Osteoblast (primary cell): ENCODE data around the gene POU2AF1. TPM values are rescaled to one million over a fixed set of nuclear protein-coding genes. Genes with fewer than 3 reads are reported as not detected.

Source experiments
- DNase-seq: peaks from one replicate; pipeline ENCODE4 v3.0.0; 2011; ENCODE audit warnings: low spot score, mixed read lengths; ENCODE audit not compliant: insufficient read length; ENCODE audit errors: missing footprints
- H2AFZ ChIP-seq: 2 replicates; pipeline ENCODE4 v1.6.0; 2011; ENCODE audit warnings: mild to moderate bottlenecking, low read length
- H3K27ac ChIP-seq: 2 replicates; pipeline ENCODE4 v1.5.1; 2011; ENCODE audit warnings: mild to moderate bottlenecking, low read depth, low read length, moderate library complexity
- H3K27me3 ChIP-seq: 2 replicates; pipeline ENCODE4 v1.6.0; 2012; ENCODE audit warnings: mild to moderate bottlenecking, control low read depth, inconsistent platforms, low read length, moderate library complexity; ENCODE audit not compliant: insufficient read depth
- H3K36me3 ChIP-seq: 2 replicates; pipeline ENCODE4 v1.5.1; 2011; ENCODE audit warnings: mild to moderate bottlenecking, low read length, control low read depth, moderate library complexity; ENCODE audit not compliant: insufficient read depth
- H3K4me1 ChIP-seq: 2 replicates; pipeline ENCODE4 v1.5.1; 2011; ENCODE audit warnings: mild to moderate bottlenecking, low read length, control low read depth, moderate library complexity; ENCODE audit not compliant: insufficient read depth
- H3K4me2 ChIP-seq: 2 replicates; pipeline ENCODE4 v1.6.0; 2011; ENCODE audit warnings: mild to moderate bottlenecking, low read length; ENCODE audit not compliant: insufficient read depth
- H3K4me3 ChIP-seq: fragments of 200-600 bp; sonication (generic); 3 replicates; pipeline ENCODE4 v1.5.1; 2012; ENCODE audit warnings: mild to moderate bottlenecking, low read length, inconsistent platforms; ENCODE audit not compliant: insufficient read depth
- H3K79me2 ChIP-seq: 2 replicates; pipeline ENCODE4 v1.6.0; 2012; ENCODE audit warnings: mild to moderate bottlenecking, low read length, control low read depth, inconsistent platforms; ENCODE audit not compliant: insufficient read depth
- H3K9me3 ChIP-seq: 2 replicates; pipeline ENCODE4 v1.5.1; 2011; ENCODE audit warnings: low read depth, low read length, control low read depth
- H4K20me1 ChIP-seq: 2 replicates; pipeline ENCODE4 v1.6.0; 2012; ENCODE audit warnings: mild to moderate bottlenecking, low read length, control low read depth; ENCODE audit not compliant: insufficient read depth
- total RNA-seq: library from RNA; depleted of rRNA; stranded (reverse); fragments of >200 nt; gene quantifications from 2 replicates; pipeline ENCODE4 v1.2.3, GENCODE V29; 2012
- TF ChIP-seq, protein P1 (sequence below): IDR thresholded peaks from 2 replicates; pipeline ENCODE4 v1.5.1; 2011; ENCODE audit warnings: mild to moderate bottlenecking, low read depth, low read length, moderate library complexity; ENCODE audit errors: extremely low read depth

POU2AF1 gene
- total RNA-seq, 1 donor = not detected

DNA sequence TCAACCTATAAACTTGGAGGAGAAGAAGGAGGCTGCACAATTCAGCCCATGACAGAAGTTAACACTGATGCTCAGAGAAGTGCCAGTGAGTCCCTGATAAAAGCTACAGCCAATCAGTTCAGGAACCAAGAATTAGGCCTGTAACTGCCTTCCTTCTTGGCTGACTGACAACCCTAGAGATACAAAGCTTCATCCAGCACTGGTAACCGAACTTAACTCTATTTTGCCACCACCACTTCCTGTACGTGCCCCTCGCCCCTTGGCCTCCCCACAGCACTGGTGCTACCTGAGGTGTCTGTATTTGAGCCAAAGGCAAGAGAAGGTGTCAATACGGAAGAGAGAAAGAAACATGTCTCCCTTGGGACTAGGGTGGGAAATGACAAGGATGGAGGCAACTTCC lies 40.1 kb upstream of the POU2AF1 start:
- H3K4me2 ChIP-seq = no peak overlapping the region
- no peak overlapping the region for H2AFZ ChIP-seq
- H3K4me1 ChIP-seq = no peaks in the 10 kb centered on the region
- H3K36me3 ChIP-seq = no peaks in the 10 kb centered on the region
- TF ChIP-seq, protein P1, sequence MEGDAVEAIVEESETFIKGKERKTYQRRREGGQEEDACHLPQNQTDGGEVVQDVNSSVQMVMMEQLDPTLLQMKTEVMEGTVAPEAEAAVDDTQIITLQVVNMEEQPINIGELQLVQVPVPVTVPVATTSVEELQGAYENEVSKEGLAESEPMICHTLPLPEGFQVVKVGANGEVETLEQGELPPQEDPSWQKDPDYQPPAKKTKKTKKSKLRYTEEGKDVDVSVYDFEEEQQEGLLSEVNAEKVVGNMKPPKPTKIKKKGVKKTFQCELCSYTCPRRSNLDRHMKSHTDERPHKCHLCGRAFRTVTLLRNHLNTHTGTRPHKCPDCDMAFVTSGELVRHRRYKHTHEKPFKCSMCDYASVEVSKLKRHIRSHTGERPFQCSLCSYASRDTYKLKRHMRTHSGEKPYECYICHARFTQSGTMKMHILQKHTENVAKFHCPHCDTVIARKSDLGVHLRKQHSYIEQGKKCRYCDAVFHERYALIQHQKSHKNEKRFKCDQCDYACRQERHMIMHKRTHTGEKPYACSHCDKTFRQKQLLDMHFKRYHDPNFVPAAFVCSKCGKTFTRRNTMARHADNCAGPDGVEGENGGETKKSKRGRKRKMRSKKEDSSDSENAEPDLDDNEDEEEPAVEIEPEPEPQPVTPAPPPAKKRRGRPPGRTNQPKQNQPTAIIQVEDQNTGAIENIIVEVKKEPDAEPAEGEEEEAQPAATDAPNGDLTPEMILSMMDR = no peak
- H3K9me3 ChIP-seq = no peaks in the 10 kb centered on the region
- H3K79me2 ChIP-seq = no peaks in the 10 kb centered on the region
- no peak overlapping the region for H3K4me3 ChIP-seq
- peaks cover 6% of the 10 kb centered on the region for H3K27me3 ChIP-seq
- no peak for DNase-seq
- H3K27ac ChIP-seq = no peak overlapping the region
- no peaks in the 10 kb centered on the region for H4K20me1 ChIP-seq

DNA sequence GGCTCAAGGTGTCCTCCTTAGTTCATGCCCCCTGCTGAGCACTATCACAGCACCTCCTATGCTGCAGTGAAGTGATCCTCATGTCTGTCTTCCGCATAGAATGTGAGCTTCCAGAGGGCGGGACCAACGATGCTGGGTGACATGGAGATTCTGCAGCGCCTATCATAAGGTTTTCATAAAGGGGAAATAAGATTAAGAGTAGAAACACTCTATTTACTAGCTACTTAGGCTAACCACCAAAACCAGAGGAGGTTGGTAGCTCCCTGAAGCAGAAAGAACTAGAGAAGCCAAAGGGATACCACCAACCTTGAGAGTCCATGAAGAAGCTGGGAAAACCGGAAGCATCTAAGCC lies 39.3 kb upstream of the POU2AF1 start:
- Histone ChIP-seq H4K20me1 (no peaks in the 10 kb centered on the region), H3K4me3 (no peak overlapping the region), H2AFZ (no peak overlapping the region), H3K9me3 (no peaks in the 10 kb centered on the region), H3K36me3 (no peaks in the 10 kb centered on the region), H3K79me2 (no peaks in the 10 kb centered on the region), H3K4me1 (no peaks in the 10 kb centered on the region), H3K27ac (no peak overlapping the region), H3K4me2 (no peak overlapping the region), H3K27me3 (peaks cover 6% of the 10 kb centered on the region)
- DNase-seq = no peak
- TF ChIP-seq, protein P1 = no peak

DNA sequence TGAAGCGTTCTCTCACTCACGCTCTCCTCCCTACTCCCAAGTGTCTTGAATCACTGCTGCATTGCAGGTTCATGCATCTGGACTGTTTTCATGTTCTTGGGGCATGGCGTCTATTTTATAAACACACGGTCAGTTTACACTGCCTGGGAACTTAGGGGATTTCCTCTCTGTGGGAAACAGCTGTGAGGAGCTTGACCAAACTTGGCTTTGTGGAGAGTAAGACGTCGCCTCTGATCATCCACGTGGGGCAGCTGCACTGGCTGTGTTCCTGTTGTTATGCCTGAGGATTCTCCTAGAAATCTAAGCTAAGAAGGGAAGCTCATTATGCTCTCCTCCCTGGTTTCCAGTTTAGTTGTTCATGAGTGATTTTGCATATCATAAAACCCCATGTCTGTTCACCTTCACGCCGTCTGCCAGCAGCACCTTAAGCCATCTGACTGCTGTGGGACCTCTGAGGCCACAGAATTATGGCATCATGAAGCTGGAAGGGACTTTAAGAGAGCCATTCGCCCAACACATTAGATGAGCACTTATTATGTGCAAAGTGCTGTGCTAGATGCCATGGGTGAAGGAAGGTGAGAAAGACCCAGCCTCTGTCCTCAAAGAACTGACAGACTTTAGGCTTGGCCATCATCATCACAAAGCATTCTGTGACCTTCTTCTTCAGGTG lies 38.8 kb upstream of the POU2AF1 start:
- H3K4me3 ChIP-seq = no peak overlapping the region
- H3K79me2 ChIP-seq = no peaks in the 10 kb centered on the region
- no peaks in the 10 kb centered on the region for H3K9me3 ChIP-seq
- H3K4me2 ChIP-seq = no peak overlapping the region
- no peaks in the 10 kb centered on the region for H4K20me1 ChIP-seq
- DNase-seq = no peak
- no peak overlapping the region for H2AFZ ChIP-seq
- TF ChIP-seq, protein P1 = no peak
- peaks cover 8% of the 10 kb centered on the region for H3K27me3 ChIP-seq
- H3K27ac ChIP-seq = no peak overlapping the region
- no peaks in the 10 kb centered on the region for H3K4me1 ChIP-seq
- no peaks in the 10 kb centered on the region for H3K36me3 ChIP-seq

DNA sequence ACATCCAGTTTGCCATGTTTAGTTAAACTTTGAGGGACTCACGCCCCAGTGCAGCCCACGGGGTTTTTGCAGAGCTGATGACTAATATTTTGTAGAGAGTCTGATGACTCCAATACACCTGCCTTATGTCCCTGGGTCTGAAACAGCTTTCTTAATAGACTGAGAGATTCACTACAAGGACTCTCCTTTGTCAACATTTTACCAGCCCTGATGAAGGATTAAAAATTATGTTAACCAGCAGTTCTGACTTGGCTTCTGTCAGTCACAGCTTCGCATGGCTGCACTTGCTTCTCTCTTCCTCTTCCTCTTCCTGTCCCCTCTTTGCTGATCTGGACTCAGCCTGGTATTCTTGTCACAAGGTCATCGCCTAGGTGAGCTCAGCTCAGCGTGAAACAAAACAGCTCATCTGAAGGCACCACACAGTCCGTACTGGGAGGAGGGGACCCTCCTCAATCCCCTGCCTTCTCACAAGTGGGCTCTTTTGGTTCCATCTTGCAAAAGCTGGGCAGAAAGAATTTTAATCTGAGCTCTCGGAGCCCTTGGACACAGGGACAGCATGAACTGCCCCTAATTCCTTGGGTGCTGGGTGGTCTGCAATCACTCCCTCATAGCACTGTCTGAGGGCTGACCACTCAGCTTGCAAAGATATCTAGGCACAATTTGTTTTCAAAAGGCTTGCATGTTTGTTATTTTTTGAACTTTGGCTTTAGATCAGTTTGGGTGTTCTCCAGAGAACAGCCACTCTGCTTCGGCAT lies 38.1 kb upstream of the POU2AF1 start:
- H3K27me3 ChIP-seq = peaks cover 8% of the 10 kb centered on the region
- H2AFZ ChIP-seq = no peak overlapping the region
- no peak overlapping the region for H3K27ac ChIP-seq
- DNase-seq = no peak
- no peaks in the 10 kb centered on the region for H3K79me2 ChIP-seq
- H3K9me3 ChIP-seq = no peaks in the 10 kb centered on the region
- H3K36me3 ChIP-seq = no peaks in the 10 kb centered on the region
- no peaks in the 10 kb centered on the region for H4K20me1 ChIP-seq
- H3K4me3 ChIP-seq = no peak overlapping the region
- TF ChIP-seq, protein P1 = no peak
- no peaks in the 10 kb centered on the region for H3K4me1 ChIP-seq
- H3K4me2 ChIP-seq = no peak overlapping the region
